GM13977 (cell line): ENCODE results near the gene CTBP2.

Experiments
- DNase-seq: peaks from one replicate; pipeline ENCODE4 v3.0.0; 2012; ENCODE audit warnings: low spot score
- CTCF ChIP-seq: IDR thresholded peaks from 2 replicates; pipeline ENCODE4 v1.5.1; 2012; ENCODE audit warnings: mild to moderate bottlenecking, control low read depth; ENCODE audit not compliant: insufficient read depth; ENCODE audit errors: extremely low read depth, missing control alignments
- in situ Hi-C: fragments of 300-500 bp; cut with MboI; formaldehyde crosslinking; loops from one replicate; pipeline ENCODE4 v1.12.0; 2022; ENCODE audit warnings: low sequenced_read_pairs, low pct_unique_long_range_greater_than_20kb, mixed read lengths, inconsistent platforms; ENCODE audit not compliant: unreplicated experiment

The CTBP2 gene

GRCh38 chr10:124936813-124937212 lies 223.6 kb downstream of the CTBP2 start:
- DNase-seq = no peak
- no peak for TF ChIP-seq CTCF
- in situ Hi-C loops = no loop called here

GRCh38 chr10:124935946-124936345 lies 224.4 kb downstream of the CTBP2 start:
- in situ Hi-C loops = no loop called here
- DNase-seq = no peak
- TF ChIP-seq CTCF = no peak
